ENCODE data around the gene RERE. TPM values are rescaled to one million over a fixed set of nuclear protein-coding genes. Genes with fewer than 3 reads are reported as not detected.

RERE gene
- total RNA-seq, 3 donors from 2014 or later: 99.5 to 204 (median 174) TPM

DNA sequence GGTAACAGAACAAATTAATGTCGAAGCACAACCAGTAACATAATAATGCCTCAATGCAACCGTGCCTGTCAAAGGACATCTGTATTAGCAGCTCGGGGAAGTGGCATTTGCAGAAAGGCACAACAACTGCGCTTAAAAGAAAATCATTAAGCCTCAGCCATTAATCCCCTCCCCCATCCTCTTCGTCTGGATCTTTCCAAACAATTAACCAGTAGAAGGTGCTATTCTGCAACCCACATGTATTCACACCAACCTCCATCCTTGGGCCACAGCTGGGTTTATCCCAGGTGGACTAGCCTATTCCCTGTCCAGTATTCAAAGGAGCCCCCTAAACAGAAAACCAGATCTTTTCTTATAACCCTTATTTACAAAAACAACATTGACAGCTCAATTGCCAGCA, 2.6 kb downstream of the RERE start:
- peaks cover 8% of the 10 kb centered on the region for H3K4me1 ChIP-seq (ENCODE audit: low read depth)
- no peak for TF ChIP-seq CTCF (IDR thresholded peaks at IDR 0.05)
- ATAC-seq (no peak), DNase-seq (peak in 1 of 3 donors; percentile 18)
- no peak overlapping the region for H3K4me3 ChIP-seq
- H3K9me3 ChIP-seq: no peaks in the 10 kb centered on the region
- intact Hi-C loops (cut with DNase I, micrococcal nuclease): no loop called here
- no peaks in the 10 kb centered on the region for H3K36me3 ChIP-seq (ENCODE audit: low read depth)

DNA sequence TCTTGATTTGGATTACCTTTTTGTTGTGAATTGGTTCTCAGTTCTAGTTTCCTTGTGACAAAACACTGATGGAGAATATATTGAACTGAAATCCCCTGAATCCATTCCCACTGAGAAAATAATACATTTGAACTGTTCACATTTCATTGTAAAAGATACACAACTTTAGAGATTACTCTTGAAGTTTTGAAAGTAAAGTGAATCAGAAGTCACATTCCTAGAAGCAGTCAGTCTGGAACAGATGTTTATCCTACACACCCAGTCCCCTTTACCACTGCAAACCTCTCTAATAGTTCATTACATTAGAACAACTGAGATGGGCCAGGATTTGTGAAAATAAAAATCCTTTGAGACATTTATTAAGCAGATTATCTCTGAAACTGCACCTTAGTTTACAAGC, 3.4 kb downstream of the RERE start:
- Histone ChIP-seq H3K9me3 (no peaks in the 10 kb centered on the region), H3K4me3 (no peak overlapping the region), H3K4me1 (ENCODE audit: low read depth) (peaks cover 8% of the 10 kb centered on the region), H3K36me3 (ENCODE audit: low read depth) (no peaks in the 10 kb centered on the region)
- ATAC-seq (no peak), DNase-seq (no peak)
- no peak for TF ChIP-seq CTCF (IDR thresholded peaks at IDR 0.05)
- intact Hi-C loops (cut with DNase I, micrococcal nuclease): no loop called here

DNA sequence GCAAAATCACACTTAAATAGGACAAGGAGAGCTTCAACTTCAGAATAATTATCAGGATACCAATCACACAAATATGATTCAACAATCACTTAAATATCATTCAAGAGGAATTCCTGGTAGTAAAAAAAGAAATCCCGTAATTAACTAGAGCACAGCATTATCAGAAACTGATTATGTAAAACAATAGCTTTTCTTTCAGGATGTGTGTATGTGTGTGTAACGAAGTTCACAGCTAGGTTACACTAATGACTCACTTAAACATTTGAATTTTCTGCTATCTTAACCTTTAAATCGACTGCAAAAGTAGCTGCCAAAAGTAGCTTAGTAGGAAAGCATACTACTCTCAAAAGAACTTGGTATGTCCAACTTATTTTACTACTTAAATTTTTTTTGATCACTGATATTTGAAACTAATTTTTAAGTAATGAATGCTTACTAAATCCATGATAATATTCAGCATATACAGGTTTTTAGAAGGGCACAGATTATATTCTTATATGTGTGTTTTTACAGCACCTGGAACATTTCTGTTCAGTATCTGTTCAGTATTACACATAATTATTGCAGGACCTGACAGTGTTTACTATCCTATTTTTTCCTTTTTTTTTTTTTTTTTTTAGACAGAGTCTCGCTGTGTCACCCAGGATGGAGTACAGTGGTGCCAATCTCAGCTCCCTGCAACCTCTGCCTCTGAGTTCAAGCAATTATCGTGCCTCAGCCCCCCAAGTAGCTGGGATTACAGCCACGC, 4.2 kb downstream of the RERE start:
- no peak for TF ChIP-seq CTCF (IDR thresholded peaks at IDR 0.05)
- peaks cover 4% of the 10 kb centered on the region for H3K4me1 ChIP-seq (ENCODE audit: low read depth)
- no peak for DNase-seq
- ATAC-seq: no peak
- intact Hi-C loops (cut with DNase I, micrococcal nuclease): no loop called here
- H3K9me3 ChIP-seq: no peaks in the 10 kb centered on the region
- H3K36me3 ChIP-seq (ENCODE audit: low read depth): no peaks in the 10 kb centered on the region
- H3K4me3 ChIP-seq: no peak overlapping the region

DNA sequence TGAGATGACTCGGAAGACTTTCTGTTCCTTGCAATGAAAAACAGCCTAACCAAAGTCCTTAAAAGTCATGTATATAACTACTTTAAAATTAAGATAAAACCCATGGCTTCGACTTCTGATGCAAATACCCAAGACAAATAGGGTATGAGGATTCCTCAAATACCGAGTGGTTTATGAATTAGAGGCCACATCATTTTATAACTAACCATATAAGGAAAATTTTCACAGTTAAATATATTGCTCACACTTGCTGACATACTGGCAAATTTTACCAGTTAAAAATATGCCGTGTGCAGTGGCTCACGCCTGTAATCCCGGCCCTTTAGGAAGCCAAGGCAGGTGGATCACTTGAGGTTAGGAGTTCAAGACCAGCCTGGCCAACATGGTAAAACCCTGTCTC, 5.4 kb downstream of the RERE start:
- Histone ChIP-seq H3K36me3 (ENCODE audit: low read depth) (no peaks in the 10 kb centered on the region), H3K4me3 (no peak overlapping the region), H3K4me1 (ENCODE audit: low read depth) (peaks cover 4% of the 10 kb centered on the region), H3K9me3 (no peaks in the 10 kb centered on the region)
- TF ChIP-seq CTCF (IDR thresholded peaks at IDR 0.05): no peak
- DNase-seq (no peak), ATAC-seq (no peak)
- intact Hi-C loops (cut with DNase I, micrococcal nuclease): no loop called here

DNA sequence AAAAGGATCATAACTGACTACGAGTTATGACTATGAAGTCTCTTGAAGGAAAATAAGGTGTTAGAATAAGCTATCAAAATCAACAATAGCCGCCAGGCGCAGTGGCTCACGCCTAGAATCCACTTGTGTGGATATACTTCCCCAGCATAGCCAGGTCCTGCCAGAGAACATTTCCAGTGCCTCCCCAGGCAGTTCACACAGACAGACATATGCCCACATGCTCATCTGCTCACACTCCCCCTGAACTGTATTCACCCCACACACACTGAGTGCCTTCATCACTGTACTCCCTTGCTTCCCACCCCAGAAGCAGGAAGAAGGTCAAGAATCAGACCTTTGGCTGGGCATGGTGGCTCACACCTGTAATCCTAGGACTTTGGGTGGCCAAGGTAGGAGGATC, 6.5 kb downstream of the RERE start:
- intact Hi-C loops (cut with DNase I, micrococcal nuclease): no loop called here
- ATAC-seq: no peak

More for the DNA sequence above, 6.5 kb downstream of the RERE start:
- H3K4me1 ChIP-seq (ENCODE audit: low read depth): peaks cover 4% of the 10 kb centered on the region
- no peak overlapping the region for H3K4me3 ChIP-seq
- no peaks in the 10 kb centered on the region for H3K9me3 ChIP-seq
- TF ChIP-seq CTCF (IDR thresholded peaks at IDR 0.05): no peak
- no peak for DNase-seq
- no peaks in the 10 kb centered on the region for H3K36me3 ChIP-seq (ENCODE audit: low read depth)

Measured in mucosa of descending colon (tissue), 3 donors.